ENCODE results near the gene GLS2.
A peak's percentile ranks its signal among the peaks of the same experiment; 100 is the strongest.
"Not testable (repeated sequence)": the region's sequence is repeated elsewhere in the genome, so short reads cannot be mapped to it uniquely, and the experiment has no call there.

Gene GLS2

GRCh38 chr12:56488041-56488955 lies at the start of gene GLS2:
Gene GLS2 (minus strand): TSS chr12:56488161. CDS start chr12:56488118, 43 bp downstream.
- DNase-seq: peak; percentile 24

GRCh38 chr12:56537546-56537945 lies 49.6 kb upstream of the GLS2 start:
- no peak for DNase-seq

GRCh38 chr12:56530390-56531055 lies 42.6 kb upstream of the GLS2 start:
- no peak for DNase-seq

GRCh38 chr12:56529656-56530055 lies 41.7 kb upstream of the GLS2 start:
- DNase-seq: no peak

GRCh38 chr12:56528846-56529245 lies 40.9 kb upstream of the GLS2 start:
- DNase-seq: no peak

- no peak for DNase-seq
Observed at GRCh38 chr12:56522411-56523193, 34.6 kb upstream of the GLS2 start.

- no peak for DNase-seq
Observed at GRCh38 chr12:56521590-56522371, 33.8 kb upstream of the GLS2 start, which contains the start of gene RBMS2. Gene RBMS2 (plus strand): TSS chr12:56521820. CDS start chr12:56522024, 204 bp downstream.

GRCh38 chr12:56521209-56521589 lies 33.2 kb upstream of the GLS2 start:
- no peak for DNase-seq

GRCh38 chr12:56520506-56520905 lies 32.5 kb upstream of the GLS2 start:
- DNase-seq: no peak

GRCh38 chr12:56520048-56520447 lies 32.1 kb upstream of the GLS2 start:
- no peak for DNase-seq

GRCh38 chr12:56518570-56518969 lies 30.6 kb upstream of the GLS2 start:
- no peak for DNase-seq

- no peak for DNase-seq
Observed at GRCh38 chr12:56517854-56518253, 29.9 kb upstream of the GLS2 start.

GRCh38 chr12:56514014-56514318 lies 26.0 kb upstream of the GLS2 start:
- not testable (repeated sequence) for DNase-seq

- no peak for DNase-seq
Observed at GRCh38 chr12:56510786-56511185, 22.8 kb upstream of the GLS2 start.

GRCh38 chr12:56499879-56500278 lies 11.9 kb upstream of the GLS2 start:
- DNase-seq: not testable (repeated sequence)

GRCh38 chr12:56499452-56499851 lies 11.5 kb upstream of the GLS2 start:
- not testable (repeated sequence) for DNase-seq

- DNase-seq: peak; percentile 61
Observed at GRCh38 chr12:56498126-56498902, 10.4 kb upstream of the GLS2 start.

GRCh38 chr12:56496704-56497103 lies 8.7 kb upstream of the GLS2 start:
- not testable (repeated sequence) for DNase-seq

GRCh38 chr12:56494481-56494880 lies 6.5 kb upstream of the GLS2 start:
- not testable (repeated sequence) for DNase-seq

- not testable (repeated sequence) for DNase-seq
Observed at GRCh38 chr12:56494106-56494415, 6.1 kb upstream of the GLS2 start.

- not testable (repeated sequence) for DNase-seq
Observed at GRCh38 chr12:56493409-56494105, 5.6 kb upstream of the GLS2 start.

Measured in NCI-H1092 (cell line).